Renal cortical epithelial cell (primary cell): ENCODE measurements around the gene SULT1A2. TPM values are rescaled to one million over a fixed set of nuclear protein-coding genes. Genes with fewer than 3 reads are reported as not detected.
"Not testable (repeated sequence)": the region's sequence is repeated elsewhere in the genome, so short reads cannot be mapped to it uniquely, and the experiment has no call there.

Experiments
- DNase-seq: peaks from one replicate; pipeline ENCODE4 v3.0.0-alpha.2; 2011; ENCODE audit warnings: low read depth
- total RNA-seq: library from RNA; depleted of rRNA; stranded (reverse); fragments of >200 nt; gene quantifications from 2 replicates; pipeline ENCODE4 v1.2.3, GENCODE V29; 2014

The SULT1A2 gene
- total RNA-seq, 1 donor from 2014 or later: 0.45 TPM

- no peak for DNase-seq
Observed at GRCh38 chr16:28591355-28591754, 5.5 kb downstream of the SULT1A2 start.

DNA sequence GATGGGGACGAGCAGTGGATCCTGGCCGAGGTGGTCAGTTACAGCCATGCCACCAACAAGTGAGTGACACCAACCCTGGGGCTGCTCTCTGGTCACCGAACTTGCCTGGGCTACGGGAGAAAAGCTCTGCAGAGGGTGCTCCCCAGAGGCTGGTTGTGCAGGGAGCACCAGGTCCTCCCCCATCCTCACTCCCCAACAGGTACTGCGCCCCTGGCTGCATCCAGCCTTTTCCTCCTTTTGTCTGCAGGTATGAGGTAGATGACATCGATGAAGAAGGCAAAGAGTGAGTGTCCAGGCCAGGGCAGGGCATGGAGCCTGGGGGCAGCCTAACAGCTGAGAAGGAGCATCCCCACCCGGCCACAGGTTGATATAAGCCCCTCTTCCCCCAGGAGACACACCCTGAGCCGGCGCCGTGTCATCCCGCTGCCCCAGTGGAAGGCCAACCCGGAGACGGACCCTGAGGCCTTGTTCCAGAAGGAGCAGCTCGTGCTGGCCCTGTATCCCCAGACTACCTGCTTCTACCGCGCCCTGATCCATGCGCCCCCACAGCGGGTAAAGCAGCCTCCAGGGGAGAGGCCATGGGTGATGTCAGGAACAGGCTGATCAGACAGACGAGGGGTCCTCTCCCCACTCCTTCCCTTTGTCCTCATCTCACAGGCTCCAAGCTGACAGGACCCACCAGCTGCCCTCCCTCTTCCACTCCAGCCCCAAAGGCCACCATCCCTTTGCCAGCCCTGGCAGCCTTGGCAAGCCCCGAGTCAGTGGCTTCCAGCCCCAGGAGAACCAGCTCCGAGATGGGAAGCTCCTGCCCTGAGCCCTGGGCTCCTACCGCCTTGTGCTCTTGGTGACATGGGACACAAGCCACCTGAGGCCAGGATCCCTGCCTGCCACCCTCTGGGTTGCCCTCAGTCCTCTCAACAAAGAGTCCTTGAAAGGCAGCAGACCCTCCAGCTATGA, 6.2 kb downstream of the SULT1A2 start:
- no peak for DNase-seq

DNA sequence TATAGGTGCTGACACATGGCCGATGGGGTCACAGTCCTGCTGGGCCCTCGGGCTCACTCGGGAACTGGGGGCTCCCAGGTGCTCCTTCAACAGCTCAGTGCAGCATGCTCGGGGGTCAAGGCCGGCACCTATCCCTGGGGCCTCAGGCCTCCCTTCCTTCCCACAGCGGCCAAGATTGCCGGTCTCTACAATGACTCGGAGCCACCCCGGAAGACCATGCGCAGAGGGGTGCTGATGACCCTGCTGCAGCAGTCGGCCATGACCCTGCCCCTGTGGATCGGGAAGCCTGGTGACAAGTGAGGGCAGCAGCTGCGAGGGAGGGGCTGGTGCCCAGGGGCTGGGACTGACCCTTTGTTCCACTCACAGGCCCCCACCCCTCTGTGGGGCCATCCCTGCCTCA, 6.9 kb downstream of the SULT1A2 start:
- no peak for DNase-seq

- DNase-seq: no peak
Observed at GRCh38 chr16:28589069-28589468, 7.8 kb downstream of the SULT1A2 start.

GRCh38 chr16:28587386-28587785, 9.5 kb downstream of the SULT1A2 start:
- no peak for DNase-seq

GRCh38 chr16:28586466-28586865, 10.4 kb downstream of the SULT1A2 start:
- peak; percentile 28 for DNase-seq

DNA sequence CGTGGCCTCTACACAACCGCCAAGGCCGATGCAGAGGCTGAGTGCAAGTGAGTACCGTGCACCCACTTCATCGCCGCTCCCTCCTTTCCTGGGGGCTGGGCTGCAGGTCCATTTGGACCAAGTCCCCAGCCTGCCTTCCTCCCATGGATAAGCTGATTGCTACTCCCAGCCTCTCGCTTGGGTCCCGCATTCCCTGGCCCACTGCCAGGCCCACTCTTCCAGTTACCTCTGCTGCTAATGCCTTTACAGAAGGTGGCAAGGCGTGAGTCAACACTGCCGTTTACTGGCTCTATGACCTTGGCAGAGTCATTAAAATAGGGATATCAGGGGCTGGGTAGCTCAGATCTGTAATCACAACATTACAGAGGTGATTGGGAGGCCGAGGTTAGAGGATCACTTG, 11.2 kb downstream of the SULT1A2 start:
- peak; percentile 64 for DNase-seq

DNA sequence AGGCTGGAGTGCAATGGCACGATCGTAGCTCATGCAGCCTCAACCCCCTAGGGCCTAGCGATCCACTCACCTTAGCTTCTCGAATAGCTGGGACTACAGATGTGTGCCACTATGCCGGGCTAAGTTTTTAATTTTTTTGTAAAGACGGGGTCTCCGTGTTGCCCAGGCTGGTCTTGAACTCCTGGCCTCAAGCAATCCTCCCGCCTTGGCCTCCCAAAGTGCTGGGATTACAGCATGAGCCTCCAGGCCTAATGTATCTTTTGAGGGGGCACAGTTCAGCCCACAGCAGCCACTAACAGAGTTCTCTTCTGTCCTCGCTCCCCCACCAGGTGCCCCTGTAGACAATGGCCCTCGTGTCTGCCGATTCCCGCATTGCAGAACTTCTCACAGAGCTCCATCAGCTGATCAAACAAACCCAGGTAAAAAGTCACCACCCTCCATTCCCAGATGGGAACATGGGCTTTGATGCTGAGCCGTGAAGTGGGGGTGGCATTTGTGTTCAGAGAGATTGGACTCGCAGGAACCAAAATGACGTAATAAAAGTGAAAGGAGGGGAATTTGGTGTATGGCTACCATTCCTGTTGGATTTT, 16.0 kb downstream of the SULT1A2 start:
- no peak for DNase-seq

- DNase-seq: no peak
Observed at GRCh38 chr16:28575446-28576109, 21.3 kb downstream of the SULT1A2 start.

DNA sequence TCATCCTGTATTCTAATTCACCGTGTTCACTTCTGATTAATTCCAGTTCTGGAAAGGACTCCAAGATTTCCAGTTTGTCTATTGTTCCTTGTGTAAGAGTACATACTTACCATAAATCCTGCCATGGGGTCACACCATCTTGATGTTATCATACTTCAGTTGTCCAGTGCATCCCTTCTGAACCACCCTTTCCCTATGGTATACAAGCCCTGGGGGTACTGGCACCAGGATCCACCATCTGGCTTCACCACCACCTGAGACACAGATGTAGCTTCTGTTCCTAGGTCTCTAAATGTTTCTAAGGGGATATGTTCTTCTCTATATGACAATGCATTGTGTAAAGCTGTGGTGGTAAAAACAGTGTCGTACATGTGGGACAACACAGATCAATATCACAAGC, 21.9 kb downstream of the SULT1A2 start:
- DNase-seq: no peak

DNA sequence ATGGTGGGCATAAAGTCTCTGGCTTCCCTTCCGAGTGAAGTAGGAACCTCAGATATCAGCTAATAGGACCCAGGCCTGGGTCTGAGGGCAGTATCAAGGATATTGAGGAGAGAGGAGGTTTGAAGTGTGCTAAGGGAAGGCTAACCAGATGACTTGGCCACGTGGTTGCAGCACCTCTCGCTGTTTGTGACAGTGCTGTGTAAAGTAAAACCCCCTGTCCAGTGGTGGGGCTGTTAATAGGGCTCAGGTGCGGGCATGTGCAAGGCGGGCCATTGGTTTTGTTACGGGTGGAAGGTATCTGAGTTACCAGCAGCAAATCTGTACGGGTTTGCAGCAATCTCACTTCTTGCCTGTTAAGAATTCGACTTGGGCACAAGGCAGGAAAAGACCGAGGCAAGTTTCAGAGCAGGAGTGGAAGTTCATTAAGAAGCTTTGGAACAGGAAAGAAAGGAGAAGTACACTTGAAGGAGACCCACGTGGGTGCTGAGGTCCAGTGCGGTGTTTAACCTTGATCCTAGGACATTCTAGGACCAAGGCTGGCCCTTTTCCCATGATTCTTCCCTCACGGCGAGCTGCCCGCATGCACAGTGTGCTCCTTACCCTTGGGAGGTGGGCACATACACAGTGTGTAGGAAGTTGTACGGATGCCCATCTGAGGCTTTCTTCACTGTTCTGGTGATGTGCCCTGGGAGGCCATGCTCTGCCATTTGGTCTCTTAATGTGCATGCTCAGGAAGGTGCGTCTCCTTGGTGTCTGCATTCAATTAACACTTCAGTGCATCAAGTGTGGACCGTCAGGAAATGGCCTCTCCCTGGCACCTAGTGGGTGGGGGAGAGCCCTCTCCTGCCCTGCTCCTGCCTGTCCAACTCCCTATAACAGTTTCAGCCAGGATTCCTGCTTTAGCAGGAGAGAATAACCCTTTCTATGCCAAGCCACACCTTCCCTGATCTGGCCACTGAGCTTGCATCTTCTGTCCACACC, 22.8 kb downstream of the SULT1A2 start:
- DNase-seq: no peak

GRCh38 chr16:28572696-28573510, 23.9 kb downstream of the SULT1A2 start:
- DNase-seq: no peak

DNA sequence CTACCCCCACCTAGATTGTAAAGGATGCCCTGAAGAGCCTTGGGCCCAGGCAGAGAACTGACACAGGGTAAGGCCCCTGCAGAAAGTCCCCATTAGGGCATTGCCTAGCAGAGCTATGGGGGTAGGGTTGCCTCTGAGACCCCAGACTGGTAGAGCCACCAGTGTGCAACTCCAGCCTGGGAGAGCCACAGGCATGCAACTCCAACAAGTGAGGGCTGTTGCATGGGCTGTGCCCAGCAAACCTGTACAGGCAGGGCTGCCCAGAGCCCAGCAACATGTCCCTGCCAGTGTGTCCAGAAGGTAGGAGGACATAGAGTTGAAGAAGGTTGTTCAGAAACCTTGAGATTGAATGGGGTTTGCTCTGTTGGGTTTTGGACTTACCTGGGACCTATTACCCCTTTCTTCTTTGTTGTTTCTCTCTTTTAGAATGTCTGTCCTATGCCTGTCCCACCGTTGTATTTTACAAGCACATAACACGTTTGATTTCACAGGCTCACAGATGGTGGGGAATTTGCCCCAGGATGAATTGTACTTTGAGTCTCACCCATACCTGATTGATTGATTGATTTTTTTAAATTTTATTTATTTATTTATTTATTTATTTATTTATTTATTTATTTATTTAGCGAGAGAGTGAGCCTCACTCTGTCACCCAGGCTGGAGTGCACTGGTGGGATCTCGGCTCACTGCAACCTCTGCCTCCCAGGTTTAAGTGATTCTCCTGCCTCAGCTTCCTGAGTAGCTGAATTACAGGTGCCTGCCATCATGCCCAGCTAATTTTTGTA, 26.7 kb downstream of the SULT1A2 start:
- no peak for DNase-seq

GRCh38 chr16:28569021-28569420, 27.8 kb downstream of the SULT1A2 start:
- peak; percentile 13 for DNase-seq

GRCh38 chr16:28567292-28567691, 29.6 kb downstream of the SULT1A2 start:
- no peak for DNase-seq

DNA sequence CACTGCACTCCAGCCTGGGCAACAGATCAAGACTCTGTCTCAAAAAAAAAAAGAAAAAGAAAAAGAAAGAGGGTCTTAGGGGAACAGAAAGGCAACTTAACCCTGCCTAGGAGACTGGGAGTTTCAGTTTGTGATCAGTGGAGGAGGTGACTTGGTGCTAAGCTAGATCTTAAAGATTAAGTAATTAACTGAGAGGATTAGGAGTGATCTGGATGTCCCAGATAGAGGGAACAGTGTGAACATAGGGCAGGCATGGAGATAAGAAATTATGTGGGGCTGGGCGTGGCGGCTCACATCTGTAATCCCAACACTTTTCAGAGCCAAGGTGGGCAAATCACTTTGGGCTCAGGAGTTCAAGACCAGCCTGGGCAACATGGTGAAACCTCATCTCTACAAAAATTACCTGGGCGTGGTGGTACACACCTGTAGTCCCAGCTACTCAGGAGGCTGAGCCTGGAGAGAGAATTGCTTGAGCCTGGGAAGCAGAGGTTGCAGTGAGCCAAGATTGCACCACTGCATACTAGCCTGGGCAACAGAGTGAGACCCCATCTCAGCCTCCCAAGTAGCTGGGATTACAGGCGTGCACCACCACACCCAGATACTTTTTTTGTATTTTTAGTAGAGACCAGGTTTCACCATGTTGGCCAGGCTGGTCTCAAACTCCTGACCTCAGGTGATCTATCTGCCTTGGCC, 30.5 kb downstream of the SULT1A2 start:
- DNase-seq: not testable (repeated sequence)

DNA sequence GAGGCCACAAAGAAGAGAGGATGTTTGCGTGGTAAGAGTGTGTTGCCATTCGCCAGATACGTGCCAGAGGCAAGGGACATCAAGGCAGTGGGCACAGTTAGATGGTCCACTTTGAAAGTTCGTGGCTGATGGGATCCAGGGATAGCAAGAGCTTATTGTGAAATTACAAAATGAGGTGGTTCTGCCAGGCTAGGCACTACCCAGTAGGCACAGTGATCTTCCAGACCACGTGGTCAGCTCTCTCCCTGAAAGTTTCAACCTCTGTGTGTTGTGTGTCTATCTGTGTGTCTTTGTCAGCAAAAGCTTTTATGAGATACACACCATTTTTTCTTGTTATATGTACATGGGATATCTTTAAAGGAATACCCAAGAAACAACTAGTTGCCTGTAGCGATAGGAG, 33.6 kb downstream of the SULT1A2 start:
- DNase-seq: no peak

GRCh38 chr16:28562199-28562598, 34.7 kb downstream of the SULT1A2 start:
- DNase-seq: no peak

DNA sequence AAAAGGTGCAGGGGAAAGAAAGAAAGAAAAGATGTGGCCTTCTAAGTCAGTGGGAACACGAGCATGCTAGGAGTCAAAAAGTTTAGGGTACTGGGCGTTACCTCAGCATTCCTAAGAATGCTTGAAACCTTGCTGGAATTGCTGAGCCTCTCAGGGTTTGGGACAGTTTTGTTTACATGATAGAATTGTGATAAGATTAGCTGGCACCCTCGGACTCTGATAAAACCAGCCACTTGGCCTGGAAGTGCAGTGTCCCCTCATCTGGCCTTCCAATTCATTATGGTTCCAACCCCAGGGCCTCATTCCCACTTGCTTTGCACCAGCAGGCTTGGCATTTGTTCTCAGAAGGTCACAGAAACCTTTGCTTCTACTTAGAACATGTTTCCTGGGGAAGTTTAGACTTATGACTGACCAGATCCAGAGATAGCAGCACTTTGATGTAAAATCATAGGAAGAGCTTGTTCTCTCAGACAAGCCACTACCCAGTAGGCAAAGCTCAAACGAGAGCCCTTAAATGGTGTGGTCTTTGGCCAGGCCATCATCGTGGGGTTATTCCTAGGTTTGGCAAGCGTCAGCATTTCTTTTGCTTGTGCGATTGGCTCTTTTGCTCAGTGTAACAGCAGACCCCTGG, 35.2 kb downstream of the SULT1A2 start:
- DNase-seq: no peak
